ENCODE measurements around the gene ODF4.

DNA sequence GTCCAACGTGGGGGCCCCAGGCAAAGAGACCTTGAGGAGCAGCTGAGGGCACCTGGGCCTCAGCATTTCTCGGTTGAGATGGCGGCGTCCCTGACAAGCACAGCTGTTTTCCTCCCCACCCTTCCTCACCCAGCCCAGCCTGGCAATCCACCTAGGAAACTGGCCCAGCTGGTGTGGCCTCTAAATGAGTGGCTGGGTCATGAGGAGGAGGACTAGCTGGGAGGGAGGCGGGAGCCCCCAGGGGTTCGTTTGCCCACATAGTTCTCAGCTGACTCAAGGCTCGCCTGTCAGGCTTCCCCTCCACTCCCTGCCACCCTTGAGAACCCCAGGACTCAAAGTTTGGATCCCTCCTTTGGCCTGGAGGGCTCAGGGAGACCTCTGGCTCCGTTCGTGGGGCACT is 52.1 kb downstream of the ODF4 start:
- TF ChIP-seq, protein P1, sequence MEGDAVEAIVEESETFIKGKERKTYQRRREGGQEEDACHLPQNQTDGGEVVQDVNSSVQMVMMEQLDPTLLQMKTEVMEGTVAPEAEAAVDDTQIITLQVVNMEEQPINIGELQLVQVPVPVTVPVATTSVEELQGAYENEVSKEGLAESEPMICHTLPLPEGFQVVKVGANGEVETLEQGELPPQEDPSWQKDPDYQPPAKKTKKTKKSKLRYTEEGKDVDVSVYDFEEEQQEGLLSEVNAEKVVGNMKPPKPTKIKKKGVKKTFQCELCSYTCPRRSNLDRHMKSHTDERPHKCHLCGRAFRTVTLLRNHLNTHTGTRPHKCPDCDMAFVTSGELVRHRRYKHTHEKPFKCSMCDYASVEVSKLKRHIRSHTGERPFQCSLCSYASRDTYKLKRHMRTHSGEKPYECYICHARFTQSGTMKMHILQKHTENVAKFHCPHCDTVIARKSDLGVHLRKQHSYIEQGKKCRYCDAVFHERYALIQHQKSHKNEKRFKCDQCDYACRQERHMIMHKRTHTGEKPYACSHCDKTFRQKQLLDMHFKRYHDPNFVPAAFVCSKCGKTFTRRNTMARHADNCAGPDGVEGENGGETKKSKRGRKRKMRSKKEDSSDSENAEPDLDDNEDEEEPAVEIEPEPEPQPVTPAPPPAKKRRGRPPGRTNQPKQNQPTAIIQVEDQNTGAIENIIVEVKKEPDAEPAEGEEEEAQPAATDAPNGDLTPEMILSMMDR (IDR thresholded peaks at IDR 0.05) = no peak
- TF ChIP-seq POLR2A (IDR thresholded peaks at IDR 0.05) = no peak

Measured in ovary (tissue), 3 donors.